GM04503 (cell line): ENCODE data around the gene SHANK2.
"Not testable (repeated sequence)": the region's sequence is repeated elsewhere in the genome, so short reads cannot be mapped to it uniquely, and the experiment has no call there.

Experiments
- DNase-seq: peaks from one replicate; pipeline ENCODE4 v3.0.0-alpha.2; 2012; ENCODE audit warnings: low read depth

The SHANK2 gene

DNA sequence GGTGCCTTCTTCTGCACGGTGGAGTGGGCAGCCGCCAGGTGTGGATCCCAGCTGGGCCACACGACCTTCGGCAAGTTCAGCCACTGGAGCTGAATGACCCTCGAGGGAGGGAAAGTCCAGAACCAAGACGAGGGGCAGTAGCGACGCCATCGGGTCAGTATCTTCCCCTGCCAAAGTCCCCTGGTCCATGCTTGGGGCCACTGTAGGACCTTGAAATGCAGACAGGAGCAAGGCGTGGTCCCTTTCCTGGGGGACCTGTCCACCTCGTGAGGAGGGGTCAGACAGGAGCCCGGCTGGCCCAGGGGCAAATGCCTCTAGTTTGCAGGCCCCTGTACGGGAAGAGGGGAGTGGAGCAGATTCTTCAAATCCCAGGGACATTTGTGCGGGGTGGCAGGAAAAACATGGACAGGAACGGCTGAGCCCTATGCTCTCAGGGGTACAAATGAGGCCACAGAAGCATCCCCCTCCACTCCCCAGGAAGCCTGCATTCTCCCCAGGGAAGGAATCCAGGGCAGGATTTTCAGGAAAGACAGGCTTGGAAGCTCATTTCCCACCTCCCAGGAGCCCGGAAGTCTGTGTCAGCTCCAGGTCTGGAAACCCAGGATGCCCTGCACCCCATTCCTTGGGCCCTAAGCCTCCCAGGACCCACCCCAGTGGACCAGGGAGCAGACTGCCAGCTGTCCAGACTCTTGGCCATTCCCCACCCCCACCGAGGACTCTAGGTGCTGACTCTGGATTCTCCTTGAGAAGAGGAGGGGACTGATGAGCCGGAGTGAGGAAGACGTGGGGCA, 6.6 kb downstream of the SHANK2 start:
- DNase-seq: no peak

DNA sequence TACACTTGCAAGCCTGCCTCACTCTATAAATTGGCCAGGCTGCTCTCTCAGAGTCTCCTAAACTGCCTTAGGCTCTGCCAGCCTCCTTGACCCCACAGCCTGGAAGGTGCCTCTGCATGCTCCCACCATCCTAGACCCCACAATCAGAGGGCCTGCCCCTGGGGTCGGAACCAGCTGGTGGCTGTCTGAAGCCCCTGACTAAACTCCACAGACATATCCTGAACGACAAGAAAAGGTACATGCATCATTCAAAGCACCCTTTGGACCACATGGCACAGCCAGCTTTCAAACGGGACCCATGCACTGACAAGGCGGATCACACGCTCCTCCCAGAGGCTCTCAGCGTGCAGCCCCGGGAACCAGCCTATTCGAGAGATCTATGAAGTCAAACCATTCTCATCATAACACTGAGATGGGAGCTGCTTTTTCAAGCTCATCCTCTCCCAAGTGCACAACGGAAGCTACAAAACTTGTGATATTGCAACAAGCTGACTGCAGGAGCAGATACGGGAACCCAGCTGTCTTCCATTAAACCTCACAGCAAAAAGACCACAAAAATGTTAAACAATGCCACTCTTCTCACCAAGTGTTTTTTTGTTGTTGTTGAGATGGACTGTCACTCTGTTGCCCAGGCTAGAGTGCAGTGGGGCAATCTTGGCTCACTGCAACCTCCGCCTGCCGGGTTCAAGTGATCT, 8.1 kb downstream of the SHANK2 start:
- DNase-seq: peak; percentile 78

DNA sequence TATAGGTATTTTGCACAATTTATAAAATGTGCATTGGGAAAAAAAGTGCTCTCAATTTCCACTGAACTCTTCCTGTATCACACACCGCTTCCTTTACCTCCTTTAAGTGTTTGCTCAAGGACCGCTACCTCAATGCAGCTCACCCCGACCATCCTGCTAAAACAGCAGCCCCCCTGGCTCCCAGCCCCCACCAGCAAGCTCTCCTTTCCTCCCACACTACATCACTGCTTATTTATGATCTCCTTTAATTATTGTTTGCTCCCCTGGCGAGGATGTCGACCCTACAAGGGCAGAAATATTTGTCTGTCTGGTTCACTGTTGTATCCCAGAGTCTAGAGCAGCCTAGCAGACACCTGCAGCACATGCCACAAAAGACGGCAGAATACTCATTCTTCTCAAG, 10.0 kb downstream of the SHANK2 start:
- no peak for DNase-seq

GRCh38 chr11:71241721-71242259, 10.6 kb downstream of the SHANK2 start:
- no peak for DNase-seq

GRCh38 chr11:71240865-71241691, 11.3 kb downstream of the SHANK2 start:
- peak; percentile 27 for DNase-seq

DNA sequence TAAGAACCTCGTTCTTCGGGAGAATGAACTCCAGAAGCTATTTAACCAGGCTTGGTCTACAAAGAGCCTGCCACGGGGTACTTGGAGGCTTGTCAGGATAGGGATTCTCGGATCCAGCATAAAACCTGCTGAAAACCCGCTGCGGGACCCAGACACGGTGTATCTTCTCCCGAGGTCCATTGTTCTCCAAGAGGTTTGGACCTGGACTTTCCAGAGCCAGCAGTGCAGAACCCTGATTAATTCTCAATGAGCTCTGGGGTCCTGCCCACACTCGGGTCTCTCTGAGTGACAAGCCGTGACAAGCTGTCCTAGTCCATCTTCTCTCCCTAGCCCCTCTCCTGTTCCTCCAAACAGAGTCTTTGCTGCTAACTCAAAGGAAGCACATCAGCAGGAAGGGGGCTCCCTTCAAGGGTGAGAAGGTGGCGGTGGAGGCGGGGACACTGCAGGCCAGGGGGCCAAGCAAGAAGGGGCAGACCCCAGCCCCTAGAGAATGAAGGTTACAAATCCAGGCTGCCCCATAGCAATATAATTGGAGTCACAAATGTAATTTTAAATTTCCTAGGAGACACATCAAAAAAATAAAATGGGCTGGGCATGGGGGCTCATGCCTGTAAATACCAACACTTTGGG, 12.2 kb downstream of the SHANK2 start:
- DNase-seq: no peak

DNA sequence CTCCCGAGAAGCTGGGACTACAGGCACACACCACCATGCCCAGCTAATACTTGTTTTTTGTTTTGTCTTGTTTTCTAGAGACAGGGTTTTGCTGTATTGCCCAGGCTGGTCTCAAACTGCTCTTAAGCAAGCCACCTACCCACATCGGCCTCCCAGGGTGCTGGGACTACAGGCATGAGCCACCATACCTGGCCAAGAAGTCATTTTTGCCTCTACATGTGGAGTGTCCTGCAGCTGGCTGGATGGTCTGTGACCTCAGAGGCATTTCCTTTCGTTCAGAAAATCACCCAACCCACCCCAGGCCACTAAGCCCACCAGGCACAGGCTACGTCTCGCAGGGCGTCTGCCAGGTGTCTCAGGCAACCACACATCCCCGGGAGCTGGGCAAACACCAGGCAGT, 12.8 kb downstream of the SHANK2 start:
- no peak for DNase-seq

DNA sequence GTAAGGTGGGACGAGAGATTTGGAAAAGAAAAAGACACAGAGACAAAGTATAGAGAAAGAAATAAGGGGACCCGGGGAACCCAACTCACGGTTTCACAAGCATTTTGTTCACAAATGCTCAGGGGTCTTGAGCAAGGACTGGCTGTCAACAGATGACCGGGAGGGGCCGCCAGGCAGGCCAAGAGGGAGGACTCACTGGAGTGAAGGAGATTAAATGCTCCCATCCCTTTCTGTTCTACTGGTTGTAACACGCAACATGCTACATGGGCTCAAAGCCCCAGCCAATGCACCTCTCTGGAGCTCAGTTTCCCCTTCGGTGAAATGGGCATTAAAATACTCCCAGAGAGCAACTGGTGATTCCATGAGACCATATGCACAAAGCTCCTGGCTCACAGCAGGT, 13.4 kb downstream of the SHANK2 start:
- DNase-seq: no peak

DNA sequence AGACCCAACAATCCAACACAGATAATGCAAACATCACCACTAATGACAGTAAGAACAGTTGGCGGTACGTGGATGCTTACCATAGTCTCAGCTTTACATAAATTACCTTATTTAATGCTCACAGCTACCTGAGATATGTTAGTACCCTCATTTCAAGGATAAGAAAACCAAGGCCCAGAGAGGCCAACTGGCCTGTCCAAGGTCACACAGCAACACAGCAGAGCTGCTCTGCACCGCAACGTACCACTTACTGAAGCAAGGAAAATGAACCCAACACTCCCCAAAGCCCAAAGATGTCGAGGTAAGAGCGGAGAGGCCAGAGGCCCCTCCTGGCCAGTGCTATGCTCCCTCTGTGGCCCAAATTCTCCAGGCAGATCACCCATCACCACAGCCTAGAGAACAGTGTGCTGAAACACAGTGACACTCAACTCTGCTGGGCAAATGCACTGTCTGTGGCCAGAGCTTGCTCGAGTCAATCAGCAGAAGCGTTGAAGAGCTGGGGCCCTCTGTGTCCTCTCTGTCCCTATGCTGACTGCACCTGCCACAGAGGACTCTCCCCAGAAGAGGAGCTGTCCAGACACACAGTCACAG, 14.0 kb downstream of the SHANK2 start:
- DNase-seq: no peak

DNA sequence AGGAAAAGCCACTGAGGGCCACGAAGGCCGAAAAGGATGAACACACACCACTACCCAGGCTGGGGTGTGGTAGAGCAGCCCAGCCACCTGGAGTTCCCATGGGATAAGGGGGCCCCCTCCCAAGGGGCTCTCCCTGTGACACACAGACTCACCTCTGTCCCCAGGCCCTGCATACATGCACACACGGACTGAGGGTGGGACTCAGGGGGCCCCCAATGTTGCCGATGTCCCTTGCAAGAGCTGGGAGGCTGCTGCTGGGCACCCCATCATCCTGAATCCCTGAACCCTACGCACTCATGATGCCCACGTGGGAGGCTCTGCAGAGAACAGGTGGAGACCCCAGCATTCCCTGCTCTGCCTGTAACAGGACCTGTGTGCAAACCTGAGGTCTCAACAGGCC, 14.5 kb downstream of the SHANK2 start:
- no peak for DNase-seq

GRCh38 chr11:71236836-71237475, 15.4 kb downstream of the SHANK2 start:
- DNase-seq: no peak

DNA sequence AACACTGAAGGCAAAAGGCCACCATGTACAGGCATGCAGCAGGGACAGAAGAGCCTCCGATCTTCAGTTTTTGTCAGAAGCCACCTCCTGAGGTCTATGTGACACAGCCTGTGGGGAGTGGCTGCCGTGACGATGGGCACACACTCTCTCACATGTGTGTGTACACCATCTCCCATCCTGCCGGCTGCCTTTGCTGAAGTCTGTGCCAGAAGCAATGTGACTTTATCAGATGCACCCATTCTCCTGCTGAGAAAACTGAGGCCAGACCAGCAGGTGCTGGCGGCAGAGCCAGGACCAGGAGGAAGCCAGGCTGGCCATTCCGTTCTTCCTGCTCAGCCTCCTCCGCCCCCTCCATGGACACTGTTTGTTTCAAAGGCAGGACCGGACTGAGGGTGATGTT, 16.7 kb downstream of the SHANK2 start:
- DNase-seq: no peak

DNA sequence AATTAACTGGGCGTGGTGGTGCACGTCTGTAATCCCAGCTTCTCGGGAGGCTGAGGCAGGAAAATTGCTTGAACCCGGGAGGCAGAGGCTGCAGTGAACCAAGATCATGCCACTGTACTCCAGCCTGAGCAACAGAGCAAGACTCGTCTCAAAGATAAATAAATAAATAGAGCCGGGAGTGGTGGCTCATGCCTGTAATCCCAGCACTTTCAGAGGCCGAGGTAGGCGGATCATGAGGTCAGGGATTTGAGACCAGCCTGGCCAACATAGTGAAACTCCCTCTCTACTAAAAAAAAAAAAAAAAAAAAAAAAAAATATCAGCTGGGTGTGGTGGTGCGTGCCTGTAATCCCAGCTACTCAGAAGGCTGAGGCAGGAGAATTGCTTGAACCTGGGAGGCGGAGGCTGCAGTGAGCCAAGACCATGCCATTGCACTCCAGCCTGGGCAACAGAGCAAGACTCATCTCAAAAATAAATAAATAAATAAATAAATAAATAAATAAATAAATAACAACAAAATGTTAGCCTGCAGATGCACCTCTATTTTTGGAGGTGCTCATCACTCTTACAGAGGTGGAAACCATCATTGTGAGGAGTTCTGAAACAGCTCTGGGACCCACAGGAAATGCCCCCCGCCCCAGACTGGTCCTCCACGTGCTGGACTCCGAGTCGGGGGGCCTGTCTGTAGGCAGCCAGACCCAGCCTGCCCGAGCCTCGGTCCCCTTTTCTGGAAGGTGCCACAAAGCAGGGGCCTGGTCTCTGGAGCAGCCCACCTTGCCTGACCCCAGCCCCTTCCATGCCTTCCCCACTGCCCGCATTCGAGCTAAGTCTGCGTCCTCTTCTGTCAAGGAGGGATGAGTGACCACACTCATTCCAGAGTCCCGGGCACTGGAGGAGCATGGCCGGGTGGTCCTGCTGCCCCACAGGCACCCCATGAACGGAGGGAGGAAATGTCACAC, 18.2 kb downstream of the SHANK2 start:
- not testable (repeated sequence) for DNase-seq

DNA sequence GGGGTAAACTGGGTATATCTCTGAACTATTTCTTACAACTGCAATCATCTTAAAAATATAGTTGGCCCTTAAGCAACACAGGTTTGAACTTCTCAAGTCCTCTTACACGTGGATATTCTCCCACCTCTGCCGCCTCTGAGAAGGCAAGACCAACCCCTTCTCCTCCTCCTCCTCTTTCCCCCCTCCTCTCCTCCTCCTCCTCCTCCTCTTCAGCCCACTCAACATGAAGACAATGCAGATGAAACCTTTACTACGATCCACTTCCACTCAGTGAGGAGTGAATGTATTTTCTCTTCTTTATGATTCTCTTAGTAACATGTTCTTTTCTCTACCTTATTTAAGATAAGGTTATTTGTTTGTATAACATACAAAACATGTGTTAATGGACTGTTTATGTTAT, 20.0 kb downstream of the SHANK2 start:
- DNase-seq: no peak

DNA sequence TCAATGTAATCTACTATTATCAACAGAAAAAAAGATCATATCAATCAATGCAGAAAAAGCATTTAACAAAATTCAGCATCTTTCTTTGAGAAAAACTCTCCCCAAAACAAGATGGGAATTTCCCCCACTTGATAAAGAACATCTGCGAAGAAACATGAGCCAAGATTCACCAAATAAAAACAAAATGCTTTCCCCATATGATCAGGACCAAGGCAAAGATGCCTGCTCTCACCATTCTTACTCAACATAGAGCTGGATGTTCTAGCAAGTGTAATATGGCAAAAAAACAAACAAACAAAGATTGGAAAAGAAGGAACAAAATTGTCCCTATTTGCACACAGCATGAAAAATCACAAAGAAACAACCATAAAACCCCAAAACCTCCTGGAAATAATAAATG, 23.4 kb downstream of the SHANK2 start:
- DNase-seq: no peak

GRCh38 chr11:71227058-71227659, 25.2 kb downstream of the SHANK2 start:
- DNase-seq: no peak

GRCh38 chr11:71223671-71224660, 28.4 kb downstream of the SHANK2 start:
- no peak for DNase-seq

DNA sequence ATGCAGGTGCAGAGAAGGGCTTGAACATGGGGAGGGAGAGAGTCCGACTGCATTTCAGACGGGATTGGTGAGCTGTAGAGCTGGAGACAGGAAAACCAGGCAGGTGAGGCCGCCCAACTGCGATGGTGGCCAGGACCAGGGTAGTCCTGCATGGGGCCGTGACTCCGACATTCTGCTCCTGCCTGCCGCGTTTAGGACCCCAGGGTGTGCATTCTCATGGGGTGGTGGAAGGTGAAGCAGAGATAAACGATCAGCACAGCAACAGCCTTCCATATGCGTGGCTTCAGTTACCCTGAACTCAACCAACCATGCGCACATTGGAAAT, 29.3 kb downstream of the SHANK2 start:
- no peak for DNase-seq
